ENCODE data around the gene SCN8A.

DNA sequence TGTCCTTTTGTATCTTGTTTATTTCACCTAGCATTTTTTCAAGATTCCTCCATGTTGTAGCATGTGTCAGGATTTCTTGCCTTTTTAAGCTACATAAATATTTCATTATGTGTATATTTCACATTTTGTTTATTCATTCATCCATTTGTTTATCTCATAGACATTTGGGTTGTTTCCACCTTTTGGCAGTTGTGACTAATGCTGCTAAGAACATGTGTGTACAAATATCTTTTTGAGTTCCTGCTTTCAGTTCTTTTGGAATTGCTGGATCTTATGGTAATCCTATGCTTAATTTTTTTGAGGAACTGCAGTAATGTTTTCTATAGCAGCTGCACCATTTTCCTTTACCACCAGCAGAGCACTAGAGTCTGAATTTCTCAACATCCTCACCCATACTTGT is 62.4 kb downstream of the SCN8A start:
- TF ChIP-seq, protein P1, sequence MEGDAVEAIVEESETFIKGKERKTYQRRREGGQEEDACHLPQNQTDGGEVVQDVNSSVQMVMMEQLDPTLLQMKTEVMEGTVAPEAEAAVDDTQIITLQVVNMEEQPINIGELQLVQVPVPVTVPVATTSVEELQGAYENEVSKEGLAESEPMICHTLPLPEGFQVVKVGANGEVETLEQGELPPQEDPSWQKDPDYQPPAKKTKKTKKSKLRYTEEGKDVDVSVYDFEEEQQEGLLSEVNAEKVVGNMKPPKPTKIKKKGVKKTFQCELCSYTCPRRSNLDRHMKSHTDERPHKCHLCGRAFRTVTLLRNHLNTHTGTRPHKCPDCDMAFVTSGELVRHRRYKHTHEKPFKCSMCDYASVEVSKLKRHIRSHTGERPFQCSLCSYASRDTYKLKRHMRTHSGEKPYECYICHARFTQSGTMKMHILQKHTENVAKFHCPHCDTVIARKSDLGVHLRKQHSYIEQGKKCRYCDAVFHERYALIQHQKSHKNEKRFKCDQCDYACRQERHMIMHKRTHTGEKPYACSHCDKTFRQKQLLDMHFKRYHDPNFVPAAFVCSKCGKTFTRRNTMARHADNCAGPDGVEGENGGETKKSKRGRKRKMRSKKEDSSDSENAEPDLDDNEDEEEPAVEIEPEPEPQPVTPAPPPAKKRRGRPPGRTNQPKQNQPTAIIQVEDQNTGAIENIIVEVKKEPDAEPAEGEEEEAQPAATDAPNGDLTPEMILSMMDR (IDR thresholded peaks at IDR 0.05) = no peak
- TF ChIP-seq POLR2A (IDR thresholded peaks at IDR 0.05) = no peak
